ENCODE data around the gene SLC2A13.
A peak's percentile ranks its signal among the peaks of the same experiment; 100 is the strongest.

Gene SLC2A13

GRCh38 chr12:40122842-40123241 lies 17.0 kb upstream of the SLC2A13 start:
- no peak for TF ChIP-seq CTCF (IDR thresholded peaks at IDR 0.05; ENCODE audit: insufficient read depth, missing control alignments)
- FAIRE-seq (no peak), DNase-seq (ENCODE audit: insufficient read length, low spot score) (no peak)

- FAIRE-seq (no peak), DNase-seq (ENCODE audit: insufficient read length, low spot score) (no peak)
- no peak for TF ChIP-seq CTCF (IDR thresholded peaks at IDR 0.05; ENCODE audit: insufficient read depth, missing control alignments)
Observed at GRCh38 chr12:40117818-40118217, 11.9 kb upstream of the SLC2A13 start.

GRCh38 chr12:40110586-40110985 lies 4.7 kb upstream of the SLC2A13 start:
- no peak for FAIRE-seq
- no peak for DNase-seq (ENCODE audit: insufficient read length, low spot score)
- no peak for TF ChIP-seq CTCF (IDR thresholded peaks at IDR 0.05; ENCODE audit: insufficient read depth, missing control alignments)

GRCh38 chr12:40107803-40108620 lies 2.1 kb upstream of the SLC2A13 start:
- DNase-seq (ENCODE audit: insufficient read length, low spot score) = no peak
- no peak for FAIRE-seq
- no peak for TF ChIP-seq CTCF (IDR thresholded peaks at IDR 0.05; ENCODE audit: insufficient read depth, missing control alignments)

GRCh38 chr12:40107098-40107802 lies 1.4 kb upstream of the SLC2A13 start:
- no peak for DNase-seq (ENCODE audit: insufficient read length, low spot score)
- peak; percentile 80 for TF ChIP-seq CTCF (IDR thresholded peaks at IDR 0.05; ENCODE audit: insufficient read depth, missing control alignments)
- FAIRE-seq = no peak

- no peak for TF ChIP-seq CTCF (IDR thresholded peaks at IDR 0.05; ENCODE audit: insufficient read depth, missing control alignments)
- FAIRE-seq (no peak), DNase-seq (ENCODE audit: insufficient read length, low spot score) (no peak)
Observed at GRCh38 chr12:40106655-40107054, 774 bp upstream of the SLC2A13 start.

- TF ChIP-seq CTCF (IDR thresholded peaks at IDR 0.05; ENCODE audit: insufficient read depth, missing control alignments) = no peak
- DNase-seq (ENCODE audit: insufficient read length, low spot score) (no peak), FAIRE-seq (no peak)
Observed at GRCh38 chr12:40106202-40106533, 287 bp upstream of the SLC2A13 start.
